ENCODE data around the gene KCNMB4. TPM values are rescaled to one million over a fixed set of nuclear protein-coding genes. Genes with fewer than 3 reads are reported as not detected.

The KCNMB4 gene
- total RNA-seq, 1 experiment from 2014 or later: 1.5 TPM

DNA sequence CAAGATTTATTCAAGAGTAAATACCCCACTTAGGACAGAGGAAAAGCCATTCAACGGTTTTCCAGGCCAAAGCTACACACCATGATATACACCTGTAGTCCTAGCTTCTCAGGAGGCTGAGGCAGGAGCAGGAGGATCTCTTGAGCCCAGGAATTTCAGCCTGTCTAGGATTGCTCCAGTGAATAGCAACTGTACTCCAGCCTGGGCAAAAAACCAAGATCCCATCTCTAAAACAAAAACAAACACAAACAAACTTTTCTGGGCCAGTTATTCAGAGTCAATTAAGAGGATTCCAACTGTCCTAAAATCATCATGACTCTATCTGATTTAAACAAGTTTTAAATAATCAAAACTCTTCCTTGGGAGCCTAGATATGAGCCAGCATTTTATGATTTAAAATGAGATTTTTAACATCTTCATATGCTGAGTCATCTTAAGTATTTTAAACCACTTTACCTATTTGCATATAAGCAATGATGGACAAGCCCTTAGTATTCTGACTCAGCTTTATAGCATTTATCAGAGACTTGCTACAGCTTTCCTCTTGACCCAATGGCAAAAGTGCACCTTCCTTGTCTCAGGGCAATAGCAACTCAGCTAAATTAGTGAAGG, 77.1 kb downstream of the KCNMB4 start:
- DNase-seq (ENCODE audit: low spot score): no peak

DNA sequence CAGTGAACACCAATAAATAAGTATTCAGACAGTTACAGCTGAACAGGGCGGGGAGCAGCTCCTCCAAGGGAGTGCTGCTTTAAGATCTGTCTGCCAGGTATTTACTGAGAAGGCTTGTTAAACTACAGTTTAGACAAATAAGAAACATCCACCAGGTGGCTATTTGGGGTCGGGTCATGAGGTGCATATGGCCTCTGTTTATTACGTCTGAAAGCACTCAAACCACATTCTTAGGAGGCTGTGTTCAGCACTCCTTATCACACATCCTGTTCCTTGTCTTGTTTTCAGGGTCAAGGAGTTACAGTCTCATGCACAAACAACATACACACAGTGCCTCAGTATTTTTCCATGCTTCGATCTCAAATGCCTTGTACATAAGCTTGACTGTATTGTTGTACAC, 78.8 kb downstream of the KCNMB4 start:
- no peak for DNase-seq (ENCODE audit: low spot score)

DNA sequence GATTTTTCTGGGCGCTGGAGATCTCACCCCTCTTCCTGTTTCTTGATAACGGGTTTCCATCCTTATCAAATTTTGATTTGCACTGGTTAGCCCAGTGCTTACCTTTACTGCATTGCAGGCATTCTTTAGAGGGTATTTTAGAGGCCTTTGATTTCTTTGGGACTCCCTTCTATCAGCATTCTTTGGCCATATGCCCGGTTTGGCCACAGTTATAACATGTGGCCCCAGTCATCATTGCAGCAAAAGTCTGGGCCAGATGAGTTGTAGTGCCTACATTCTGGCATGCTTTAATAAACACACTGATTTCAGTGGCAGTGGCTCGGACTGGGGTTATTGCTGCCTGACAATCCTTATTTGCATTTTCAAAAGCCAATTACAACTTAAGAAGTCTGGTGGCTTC, 82.3 kb downstream of the KCNMB4 start:
- DNase-seq (ENCODE audit: low spot score): peak; percentile 36

DNA sequence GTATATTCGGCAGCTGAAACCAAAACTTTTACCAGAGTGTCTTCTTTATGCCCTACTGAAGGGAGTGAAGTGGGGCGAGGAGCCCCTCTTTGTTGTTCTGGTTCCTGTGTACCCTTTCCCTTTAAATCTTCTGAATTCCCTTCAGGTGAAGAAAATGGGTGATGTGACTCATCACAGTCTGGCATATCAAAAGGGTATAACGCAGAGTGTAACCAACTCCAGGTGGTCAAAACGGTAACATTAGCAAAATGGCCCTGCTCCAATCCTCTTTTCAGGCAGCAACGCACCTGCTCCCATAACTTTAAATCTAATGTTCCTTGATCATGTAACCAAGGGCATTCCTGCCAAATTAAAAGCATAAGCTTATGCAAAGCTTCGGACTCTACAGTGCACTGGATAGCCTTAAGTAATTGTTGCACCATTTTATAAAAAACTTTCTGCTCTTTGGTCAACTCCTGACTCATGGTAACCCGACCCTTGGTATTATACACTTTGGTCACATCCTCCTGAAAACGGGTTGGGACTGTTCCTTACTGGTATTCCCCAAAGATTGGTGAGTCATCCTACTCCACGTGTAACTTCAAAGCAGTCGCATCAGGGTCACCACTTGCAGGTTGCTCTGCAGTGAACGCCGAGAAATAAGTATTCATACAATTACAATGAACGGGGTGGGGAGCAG, 83.1 kb downstream of the KCNMB4 start:
- peak; percentile 66 for DNase-seq (ENCODE audit: low spot score)

DNA sequence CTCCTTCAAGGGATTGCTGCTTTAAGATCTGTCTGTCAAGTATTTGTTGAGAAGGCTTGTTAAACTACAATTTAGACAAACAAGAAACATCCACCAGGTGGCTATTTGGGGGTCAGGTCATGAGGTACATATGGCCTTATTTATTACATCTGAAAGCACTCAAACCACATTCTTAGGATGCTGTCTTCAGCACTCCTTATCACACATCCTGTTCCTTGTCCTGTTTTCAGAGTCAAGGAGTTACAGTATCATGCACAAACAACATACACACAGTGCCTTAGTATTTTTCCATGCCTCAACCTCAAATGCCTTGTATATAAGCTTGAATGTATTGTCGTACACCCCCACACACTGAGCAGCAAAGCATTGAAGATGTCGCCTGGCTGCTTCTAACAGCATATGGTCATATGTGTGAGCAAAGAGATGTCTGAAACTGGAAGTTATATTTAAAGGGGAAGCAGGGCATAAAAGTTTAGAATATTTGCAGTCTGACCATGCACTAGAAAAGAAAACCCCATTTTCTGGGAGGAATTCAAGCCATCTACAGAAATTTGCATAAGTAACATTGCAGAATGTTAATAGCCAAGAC, 83.8 kb downstream of the KCNMB4 start:
- no peak for DNase-seq (ENCODE audit: low spot score)

DNA sequence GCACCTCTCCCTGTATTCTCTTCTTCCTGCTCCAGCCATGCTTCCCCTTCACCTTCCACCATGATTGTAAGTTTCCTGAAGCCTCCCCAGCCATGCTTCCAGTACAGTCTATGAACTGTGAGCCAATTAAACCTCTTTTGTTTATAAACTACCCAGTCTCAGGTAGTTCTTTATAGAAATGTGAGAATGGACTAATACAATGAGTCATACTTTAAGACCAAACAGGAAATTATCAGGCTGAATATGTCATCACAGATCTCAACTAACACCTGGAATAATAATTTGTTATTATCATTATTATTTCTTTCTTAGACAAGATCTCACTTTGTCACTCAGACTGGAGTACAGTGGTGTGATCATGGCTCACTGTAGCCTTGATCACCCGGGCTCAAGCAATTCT, 85.4 kb downstream of the KCNMB4 start:
- no peak for DNase-seq (ENCODE audit: low spot score)

DNA sequence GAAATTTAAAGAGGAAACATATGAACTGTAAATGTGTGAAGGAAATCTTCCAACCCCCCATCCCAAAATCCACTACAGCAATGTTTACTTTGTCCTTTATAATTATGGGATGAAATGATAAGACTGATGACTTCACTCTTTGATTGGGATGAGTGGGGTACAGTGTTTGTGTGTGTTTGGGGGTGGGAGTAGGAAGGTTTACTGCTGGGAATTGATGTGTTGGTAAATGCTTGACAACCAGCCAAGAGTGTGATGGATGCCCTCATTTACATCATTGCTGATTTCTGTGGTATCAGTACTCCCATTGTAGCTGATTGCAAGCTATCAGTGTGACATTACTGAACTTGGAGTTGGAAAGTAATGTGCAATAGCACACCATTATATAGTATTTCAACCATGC, 90.9 kb downstream of the KCNMB4 start:
- no peak for DNase-seq (ENCODE audit: low spot score)

DNA sequence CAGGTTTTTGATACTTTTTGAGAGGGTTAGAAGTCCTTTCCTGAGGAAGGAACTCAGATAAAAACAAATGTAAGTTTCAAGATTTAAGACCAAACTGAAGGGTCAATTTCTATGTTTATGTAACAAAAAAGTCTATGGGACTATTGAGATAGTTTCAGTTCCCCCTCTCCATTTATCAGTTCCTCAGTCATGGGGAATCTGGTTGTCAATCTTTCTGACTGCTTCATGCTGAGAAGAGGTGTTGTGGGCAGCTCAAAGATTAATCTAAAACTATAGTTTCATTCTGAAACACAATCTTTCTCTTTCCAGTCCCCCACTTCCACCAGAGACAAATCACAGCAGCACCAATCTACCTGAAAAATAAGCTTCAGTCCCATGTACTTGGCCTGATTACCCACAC, 93.7 kb downstream of the KCNMB4 start:
- no peak for DNase-seq (ENCODE audit: low spot score)

DNA sequence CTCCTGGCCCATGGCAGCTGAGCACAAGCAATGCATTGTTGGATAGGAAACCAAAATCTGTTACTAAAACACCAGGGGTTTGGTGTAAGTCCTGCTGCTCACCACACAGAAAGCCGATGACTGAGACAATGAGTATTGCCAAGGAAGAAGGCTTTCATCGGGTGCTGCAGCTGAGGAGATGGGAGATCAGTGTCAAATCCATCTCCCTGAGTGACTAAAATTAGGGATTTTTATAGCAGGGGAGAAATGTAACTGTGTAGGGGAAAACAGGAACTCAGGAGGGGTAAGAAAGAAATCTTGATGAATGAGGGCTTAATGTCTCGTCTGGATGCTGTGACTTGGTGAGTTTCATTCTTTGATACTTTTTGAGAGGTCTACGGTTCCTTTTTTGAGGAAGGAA, 97.9 kb downstream of the KCNMB4 start:
- no peak for DNase-seq (ENCODE audit: low spot score)

DNA sequence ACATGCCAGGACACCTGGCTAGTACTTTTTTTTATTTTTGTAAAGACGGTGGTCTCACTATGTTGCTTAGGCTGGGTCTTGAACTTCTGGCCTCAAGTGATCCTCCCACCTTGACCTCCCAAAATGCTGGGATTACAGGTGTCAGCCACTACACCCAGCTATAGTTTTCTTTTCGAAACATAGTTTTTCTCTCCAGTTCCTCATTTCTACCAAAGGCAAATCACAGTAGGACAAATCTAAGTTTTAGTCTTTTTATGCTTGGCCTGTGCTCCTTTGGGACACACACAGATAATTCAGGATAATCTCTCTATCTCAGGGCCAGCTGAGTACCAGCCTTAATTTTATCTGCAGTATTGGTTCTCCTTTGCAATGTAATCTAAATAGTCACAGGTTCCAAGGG, 100.7 kb downstream of the KCNMB4 start:
- DNase-seq (ENCODE audit: low spot score): no peak

DNA sequence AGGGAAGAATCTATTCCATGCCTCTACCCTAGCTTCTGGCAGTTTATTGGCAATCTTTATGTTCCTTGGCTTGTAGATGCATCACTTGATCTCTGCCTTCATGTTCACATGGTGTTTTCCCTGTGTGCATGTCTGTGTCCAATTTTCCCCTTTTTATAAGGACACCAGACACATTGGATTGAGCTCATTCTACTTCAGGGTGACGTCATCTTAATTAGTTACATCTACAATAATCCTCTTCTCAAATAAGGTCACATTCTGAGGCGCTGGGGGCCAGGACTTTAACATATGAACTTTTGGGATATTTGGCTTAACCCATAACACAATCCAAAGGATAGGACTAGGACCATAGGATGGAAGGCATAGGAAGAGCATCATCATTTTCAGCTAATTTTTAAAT, 101.4 kb downstream of the KCNMB4 start:
- DNase-seq (ENCODE audit: low spot score): no peak

DNA sequence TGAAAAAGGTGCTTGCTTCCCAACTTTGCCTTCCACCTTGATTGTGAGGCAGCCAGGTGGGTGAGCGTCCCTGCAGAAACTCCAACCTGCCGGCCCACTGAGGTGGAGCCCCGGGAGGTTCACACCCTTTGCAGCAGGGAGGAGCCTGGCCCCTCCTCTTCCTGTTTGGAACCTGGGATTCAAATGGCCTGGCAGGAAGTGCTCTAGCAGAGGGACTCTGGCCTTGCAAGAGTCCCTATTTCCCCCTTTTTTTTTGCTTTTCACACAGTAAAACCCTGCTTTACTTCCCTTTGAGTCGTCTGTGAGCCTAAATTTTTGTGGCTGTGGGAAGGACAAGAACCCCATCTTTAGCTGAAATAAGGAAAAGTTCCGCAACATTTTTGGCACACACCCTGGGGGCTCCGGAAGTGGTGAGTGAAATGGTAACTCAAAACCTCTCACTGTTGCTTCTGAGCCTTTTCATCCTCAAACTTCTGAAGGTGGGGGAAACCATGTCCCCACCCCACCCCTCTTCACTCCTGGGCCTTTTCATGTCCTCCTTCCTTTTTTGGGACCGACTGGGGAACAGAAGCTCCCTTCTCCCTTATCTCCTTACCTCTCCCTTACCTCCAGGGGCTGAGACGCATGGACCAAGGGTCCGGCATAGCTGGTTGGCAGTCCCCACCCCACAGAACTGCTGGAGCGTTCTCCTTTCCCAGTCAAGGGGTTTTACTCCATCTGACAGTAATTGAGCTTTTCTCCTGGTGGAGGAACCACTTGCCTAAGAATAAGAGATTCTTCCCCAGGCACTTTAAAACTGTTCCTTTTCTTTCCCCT, 102.0 kb downstream of the KCNMB4 start:
- peak; percentile 71 for DNase-seq (ENCODE audit: low spot score)

DNA sequence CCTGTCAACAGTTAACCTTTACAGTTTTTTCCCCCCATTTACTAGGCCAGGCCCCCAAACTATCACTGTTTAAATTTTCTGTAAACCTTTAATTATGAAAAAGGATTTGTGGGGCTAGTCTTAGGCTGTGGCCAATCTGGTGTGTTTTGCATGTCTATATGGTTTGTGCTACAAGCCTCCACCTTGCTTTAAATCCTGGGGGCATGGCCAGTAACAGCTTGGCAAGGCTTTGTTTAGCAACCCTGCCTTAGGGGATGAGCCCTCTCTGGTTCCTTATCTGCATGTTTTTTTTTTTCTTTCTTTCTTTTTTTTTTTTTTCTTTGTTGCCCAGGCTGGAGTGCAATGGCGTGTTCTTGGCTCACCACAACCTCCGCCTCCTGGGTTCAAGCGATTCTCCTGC, 102.7 kb downstream of the KCNMB4 start:
- no peak for DNase-seq (ENCODE audit: low spot score)

DNA sequence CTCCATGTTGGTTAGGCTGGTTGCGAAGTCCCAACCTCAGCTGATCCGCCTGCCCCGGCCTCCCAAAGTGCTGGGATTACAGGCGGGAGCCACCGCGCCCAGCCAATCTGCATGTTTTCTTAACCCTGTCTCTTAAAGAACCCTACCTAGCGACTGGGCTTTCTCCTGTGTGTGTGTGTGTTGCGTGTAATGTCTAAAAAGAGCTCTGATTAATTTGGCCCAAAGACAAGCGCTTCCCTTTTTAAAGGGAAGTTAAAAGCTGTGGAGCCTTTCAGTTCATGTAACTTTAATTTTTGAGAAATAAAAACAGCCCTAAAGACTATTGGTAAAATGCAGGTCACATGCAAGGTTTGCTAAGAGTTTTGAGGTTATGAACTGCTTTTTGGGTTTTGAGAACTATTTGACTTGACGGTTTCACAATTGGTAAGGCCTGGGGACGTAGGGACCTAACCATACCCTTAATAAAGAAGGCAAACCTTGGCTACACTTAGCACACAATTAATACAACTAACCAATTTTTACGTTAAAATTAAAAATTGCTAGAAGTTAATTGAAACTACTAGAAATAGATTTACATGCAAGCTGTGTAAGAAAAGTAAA, 103.2 kb downstream of the KCNMB4 start:
- no peak for DNase-seq (ENCODE audit: low spot score)

DNA sequence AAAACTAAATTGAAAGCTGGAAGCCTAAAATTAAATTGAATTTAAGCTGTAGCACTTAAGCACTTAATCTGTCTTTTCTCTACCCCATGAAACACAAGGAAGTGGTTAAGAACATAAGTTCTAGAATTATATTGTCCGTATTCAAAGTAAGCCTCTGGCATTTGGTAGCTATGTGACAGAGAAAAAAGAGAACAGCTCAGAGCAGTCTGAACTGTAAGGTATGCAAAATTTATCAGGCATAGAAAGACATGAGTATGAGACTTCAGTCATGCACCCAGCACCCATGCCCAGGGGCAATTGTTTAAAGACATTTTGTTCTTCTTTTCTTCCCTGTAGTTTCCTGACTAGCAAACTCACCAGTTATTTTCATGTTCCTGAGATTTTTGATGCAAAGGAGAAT, 116.7 kb downstream of the KCNMB4 start:
- no peak for DNase-seq (ENCODE audit: low spot score)

Other genes with a start within 250 kb of the KCNMB4 start
- 122 and 143 TPM in 2 replicates for gene CNOT2, start 122.9 kb upstream of the KCNMB4 start, total RNA-seq (2014; rRNA removed; shearing (Covaris generic))

All from H4 (cell line).